ENCODE results near the gene MICAL2. TPM values are rescaled to one million over a fixed set of nuclear protein-coding genes. Genes with fewer than 3 reads are reported as not detected.

Gene MICAL2
- total RNA-seq, 1 experiment from 2014 or later: 151 TPM

GRCh38 chr11:12103411-12104225, 6.8 kb upstream of the MICAL2 start:
- TF ChIP-seq CTCF (IDR thresholded peaks at IDR 0.05; ENCODE audit: unreplicated experiment): no peak
- Mint-ChIP-seq H3K27me3 (ENCODE audit: insufficient read depth, unreplicated experiment) (no peaks in the 10 kb centered on the region), H3K27ac (ENCODE audit: low read depth, unreplicated experiment) (no peak overlapping the region), H3K4me3 (ENCODE audit: unreplicated experiment) (no peak overlapping the region), H3K4me1 (ENCODE audit: insufficient read depth, unreplicated experiment) (peaks cover 5% of the 10 kb centered on the region), H3K36me3 (ENCODE audit: insufficient read depth, unreplicated experiment) (no peaks in the 10 kb centered on the region), H3K9me3 (ENCODE audit: unreplicated experiment) (no peaks in the 10 kb centered on the region)
- ChIA-PET POLR2A (interaction anchor here (0.5 kb wide), 1 partner anchor 40 kb away, joined by 3 read pairs; no protein-coding TSS in a partner anchor), CTCF (interaction anchor here (0.5 to 3.5 kb wide), 11 partner anchors 15 to 179 kb away, joined by 3 to 27 read pairs (median 5); no protein-coding TSS in a partner anchor)
- BruUV-seq (replicated peaks): no TSS peak
- intact Hi-C loops (cut with micrococcal nuclease): loop anchor here (2.0 to 5.0 kb wide), 2 partner anchors 47 to 179 kb away; no protein-coding TSS in a partner anchor
- DNase-seq (ENCODE audit: unreplicated experiment): no peak

- Mint-ChIP-seq H3K4me1 (ENCODE audit: insufficient read depth, unreplicated experiment) (peaks cover 17% of the 10 kb centered on the region), H3K27ac (ENCODE audit: low read depth, unreplicated experiment) (no peak overlapping the region), H3K9me3 (ENCODE audit: unreplicated experiment) (no peaks in the 10 kb centered on the region), H3K4me3 (ENCODE audit: unreplicated experiment) (no peak overlapping the region), H3K36me3 (ENCODE audit: insufficient read depth, unreplicated experiment) (no peaks in the 10 kb centered on the region), H3K27me3 (ENCODE audit: insufficient read depth, unreplicated experiment) (no peaks in the 10 kb centered on the region)
- POLR2A ChIA-PET: no interaction called here
- CTCF ChIA-PET: interaction anchor here (0.6 kb wide), 1 partner anchor 50 kb away, joined by 3 read pairs; no protein-coding TSS in a partner anchor
- TF ChIP-seq CTCF (IDR thresholded peaks at IDR 0.05; ENCODE audit: unreplicated experiment): no peak
- BruUV-seq (replicated peaks): no TSS peak
- intact Hi-C loops (cut with micrococcal nuclease): no loop called here
- no peak for DNase-seq (ENCODE audit: unreplicated experiment)
Observed at GRCh38 chr11:12105471-12105870, 4.9 kb upstream of the MICAL2 start.

- CTCF ChIA-PET: no interaction called here
- TF ChIP-seq CTCF (IDR thresholded peaks at IDR 0.05; ENCODE audit: unreplicated experiment): no peak
- no TSS peak for BruUV-seq (replicated peaks)
Observed at GRCh38 chr11:12106101-12106500, 4.3 kb upstream of the MICAL2 start.

GRCh38 chr11:12106501-12106900, 3.9 kb upstream of the MICAL2 start:
- POLR2A ChIA-PET: interaction anchor here (0.6 kb wide), 1 partner anchor 62 kb away, joined by 3 read pairs; no protein-coding TSS in a partner anchor
- no peaks in the 10 kb centered on the region for H3K27me3 Mint-ChIP-seq (ENCODE audit: insufficient read depth, unreplicated experiment)
- no peaks in the 10 kb centered on the region for H3K36me3 Mint-ChIP-seq (ENCODE audit: insufficient read depth, unreplicated experiment)
- H3K4me3 Mint-ChIP-seq (ENCODE audit: unreplicated experiment): no peak overlapping the region
- no TSS peak for BruUV-seq (replicated peaks)
- no peak overlapping the region for H3K27ac Mint-ChIP-seq (ENCODE audit: low read depth, unreplicated experiment)
- intact Hi-C loops (cut with micrococcal nuclease): no loop called here
- TF ChIP-seq CTCF (IDR thresholded peaks at IDR 0.05; ENCODE audit: unreplicated experiment): no peak
- CTCF ChIA-PET: no interaction called here
- no peak for DNase-seq (ENCODE audit: unreplicated experiment)
- H3K4me1 Mint-ChIP-seq (ENCODE audit: insufficient read depth, unreplicated experiment): peaks cover 20% of the 10 kb centered on the region
- no peaks in the 10 kb centered on the region for H3K9me3 Mint-ChIP-seq (ENCODE audit: unreplicated experiment)

More at GRCh38 chr11:12106101-12106500, 4.3 kb upstream of the MICAL2 start:
- Mint-ChIP-seq H3K27me3 (ENCODE audit: insufficient read depth, unreplicated experiment) (no peaks in the 10 kb centered on the region), H3K4me1 (ENCODE audit: insufficient read depth, unreplicated experiment) (peaks cover 17% of the 10 kb centered on the region), H3K27ac (ENCODE audit: low read depth, unreplicated experiment) (no peak overlapping the region), H3K36me3 (ENCODE audit: insufficient read depth, unreplicated experiment) (no peaks in the 10 kb centered on the region), H3K4me3 (ENCODE audit: unreplicated experiment) (no peak overlapping the region), H3K9me3 (ENCODE audit: unreplicated experiment) (no peaks in the 10 kb centered on the region)
- POLR2A ChIA-PET: interaction anchor here (0.6 kb wide), 1 partner anchor 62 kb away, joined by 3 read pairs; no protein-coding TSS in a partner anchor
- intact Hi-C loops (cut with micrococcal nuclease): no loop called here
- DNase-seq (ENCODE audit: unreplicated experiment): no peak

All from MCF 10A (cell line).